ENCODE results near the gene MYT1. TPM values are rescaled to one million over a fixed set of nuclear protein-coding genes. Genes with fewer than 3 reads are reported as not detected.
A peak's percentile ranks its signal among the peaks of the same experiment; 100 is the strongest.

Gene MYT1
- polyA plus RNA-seq, 1 donor from 2014 or later = 35.8 TPM

GRCh38 chr20:64115171-64115911 is 48.9 kb upstream of the MYT1 start:
- Histone ChIP-seq H3K4me2 (ENCODE audit: low read length) (peak overlapping the region; percentile 47), H3K9ac (ENCODE audit: low read length) (peak overlapping the region; percentile 14), H3K27ac (ENCODE audit: low read length) (peak overlapping the region; percentile 14), H2AFZ (ENCODE audit: low read depth, low read length) (no peak overlapping the region), H3K9me3 (ENCODE audit: low read length) (no peaks in the 10 kb centered on the region), H3K79me2 (replicated peaks; ENCODE audit: insufficient read depth, low read length) (no peaks in the 10 kb centered on the region), H3K4me3 (ENCODE audit: low read length) (peak overlapping the region; percentile 38), H3K27me3 (ENCODE audit: insufficient read depth, low read depth, low read length) (no peaks in the 10 kb centered on the region), H3K36me3 (ENCODE audit: insufficient read depth, low read length) (no peaks in the 10 kb centered on the region), H3K9me2 (ENCODE audit: insufficient read depth, low read length) (no peaks in the 10 kb centered on the region), H4K20me1 (ENCODE audit: insufficient read depth) (no peaks in the 10 kb centered on the region), H3F3A (ENCODE audit: insufficient read depth, low read length, poor library complexity, severe bottlenecking) (no peaks in the 10 kb centered on the region)
- TF ChIP-seq SMC3 (conservative IDR thresholded peaks at IDR 0.05; ENCODE audit: poor library complexity) (peak; percentile 39), MXI1 (conservative IDR thresholded peaks at IDR 0.05; ENCODE audit: poor library complexity, severe bottlenecking) (peak; percentile 80), RAD21 (conservative IDR thresholded peaks at IDR 0.05) (no peak), POLR2AphosphoS5 (IDR thresholded peaks at IDR 0.05) (peak; percentile 42), EP300 (conservative IDR thresholded peaks at IDR 0.05; ENCODE audit: poor library complexity, severe bottlenecking) (no peak), CTCF (IDR thresholded peaks at IDR 0.05; ENCODE audit: poor library complexity, severe bottlenecking) (peak; percentile 35), TAF1 (IDR thresholded peaks at IDR 0.05; ENCODE audit: low read depth) (no peak)

GRCh38 chr20:64116016-64116415 is 48.2 kb upstream of the MYT1 start:
- Histone ChIP-seq H3K36me3 (ENCODE audit: insufficient read depth, low read length) (no peaks in the 10 kb centered on the region), H4K20me1 (ENCODE audit: insufficient read depth) (no peaks in the 10 kb centered on the region), H3K27ac (ENCODE audit: low read length) (no peak overlapping the region), H2AFZ (ENCODE audit: low read depth, low read length) (no peak overlapping the region), H3K4me3 (ENCODE audit: low read length) (no peak overlapping the region), H3K9me2 (ENCODE audit: insufficient read depth, low read length) (no peaks in the 10 kb centered on the region), H3K9ac (ENCODE audit: low read length) (no peak overlapping the region), H3K79me2 (replicated peaks; ENCODE audit: insufficient read depth, low read length) (no peaks in the 10 kb centered on the region), H3K4me2 (ENCODE audit: low read length) (no peak overlapping the region), H3K27me3 (ENCODE audit: insufficient read depth, low read depth, low read length) (no peaks in the 10 kb centered on the region), H3F3A (ENCODE audit: insufficient read depth, low read length, poor library complexity, severe bottlenecking) (no peaks in the 10 kb centered on the region), H3K9me3 (ENCODE audit: low read length) (no peaks in the 10 kb centered on the region)
- TF ChIP-seq TAF1 (IDR thresholded peaks at IDR 0.05; ENCODE audit: low read depth) = no peak
- TF ChIP-seq REST (IDR thresholded peaks at IDR 0.05; ENCODE audit: borderline replicate concordance) = no peak
- TF ChIP-seq RAD21 (conservative IDR thresholded peaks at IDR 0.05) = no peak
- no peak for TF ChIP-seq POLR2AphosphoS5 (IDR thresholded peaks at IDR 0.05)

Data from neural cell (in vitro differentiated cells).